Omental fat pad (tissue), 4 donors: ENCODE results near the gene ABLIM3. TPM values are rescaled to one million over a fixed set of nuclear protein-coding genes. Genes with fewer than 3 reads are reported as not detected.

Experiments
- ATAC-seq: fragments of 150-250 bp; one replicate; pipeline ENCODE4 v1.9.1; 2016; ENCODE audit warnings: mild to moderate bottlenecking, moderate library complexity; ENCODE audit not compliant: low FRiP score
- DNase-seq: peaks from one replicate; pipeline ENCODE4 v3.0.0-alpha.2; 2019; ENCODE audit warnings: low spot score
- total RNA-seq, 4 donors: library from RNA; depleted of rRNA; stranded (reverse); fragments of >200 nt; gene quantifications; one replicate each; pipeline ENCODE4 v1.1.0, GENCODE V29; 2016
- TF ChIP-seq, protein P1 (sequence below), 3 donors: fragments of 450-650 bp; IDR thresholded peaks; one replicate each; pipeline ENCODE4 v1.5.1; 2016 to 2017; ENCODE audit warnings: antibody characterized with exemption in 3 of 3, mild to moderate bottlenecking in 3 of 3, moderate library complexity in 2 of 3

ABLIM3 gene
- total RNA-seq, 4 donors from 2014 or later, result 47.8 to 456 (median 104) TPM

DNA sequence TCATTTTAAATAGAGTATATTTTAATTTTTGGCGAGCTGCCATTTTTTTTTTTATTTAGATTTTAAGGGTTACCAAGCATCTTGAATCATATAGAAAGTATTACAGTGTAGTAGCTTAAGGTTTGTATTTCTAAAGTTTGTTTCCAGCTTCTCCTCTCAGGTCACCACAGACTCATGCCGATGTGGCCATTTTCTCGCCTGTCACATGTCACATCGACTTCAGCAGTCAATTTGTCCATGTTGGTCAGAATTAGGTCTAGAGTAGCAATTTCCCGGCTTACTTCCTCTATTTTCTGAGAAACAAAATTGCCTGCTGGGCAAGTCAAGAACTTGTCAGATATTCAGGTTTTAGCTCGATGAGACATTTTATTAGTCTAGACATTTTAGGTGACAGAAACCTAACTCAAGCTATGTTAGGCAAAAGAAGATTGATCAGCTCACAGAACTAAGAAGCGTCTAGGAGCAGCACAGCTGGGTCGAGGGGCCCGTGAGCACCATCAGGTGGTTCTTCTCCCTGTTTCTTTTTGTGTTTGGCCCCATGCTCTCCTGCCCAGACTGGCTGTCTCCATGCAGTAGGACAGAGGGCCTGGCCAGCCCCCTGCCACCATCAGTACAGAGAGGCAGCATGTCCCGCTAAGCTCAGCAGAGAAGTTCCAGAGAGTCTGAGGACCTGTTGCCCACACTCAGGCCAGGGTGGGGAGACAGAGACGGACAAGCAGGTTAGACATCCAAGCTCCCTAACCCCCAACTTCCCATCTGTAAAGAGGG lies 82.0 kb downstream of the ABLIM3 start:
- TF ChIP-seq, protein P1, sequence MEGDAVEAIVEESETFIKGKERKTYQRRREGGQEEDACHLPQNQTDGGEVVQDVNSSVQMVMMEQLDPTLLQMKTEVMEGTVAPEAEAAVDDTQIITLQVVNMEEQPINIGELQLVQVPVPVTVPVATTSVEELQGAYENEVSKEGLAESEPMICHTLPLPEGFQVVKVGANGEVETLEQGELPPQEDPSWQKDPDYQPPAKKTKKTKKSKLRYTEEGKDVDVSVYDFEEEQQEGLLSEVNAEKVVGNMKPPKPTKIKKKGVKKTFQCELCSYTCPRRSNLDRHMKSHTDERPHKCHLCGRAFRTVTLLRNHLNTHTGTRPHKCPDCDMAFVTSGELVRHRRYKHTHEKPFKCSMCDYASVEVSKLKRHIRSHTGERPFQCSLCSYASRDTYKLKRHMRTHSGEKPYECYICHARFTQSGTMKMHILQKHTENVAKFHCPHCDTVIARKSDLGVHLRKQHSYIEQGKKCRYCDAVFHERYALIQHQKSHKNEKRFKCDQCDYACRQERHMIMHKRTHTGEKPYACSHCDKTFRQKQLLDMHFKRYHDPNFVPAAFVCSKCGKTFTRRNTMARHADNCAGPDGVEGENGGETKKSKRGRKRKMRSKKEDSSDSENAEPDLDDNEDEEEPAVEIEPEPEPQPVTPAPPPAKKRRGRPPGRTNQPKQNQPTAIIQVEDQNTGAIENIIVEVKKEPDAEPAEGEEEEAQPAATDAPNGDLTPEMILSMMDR (IDR thresholded peaks at IDR 0.05), result no peak
- ATAC-seq (no peak), DNase-seq (no peak)

DNA sequence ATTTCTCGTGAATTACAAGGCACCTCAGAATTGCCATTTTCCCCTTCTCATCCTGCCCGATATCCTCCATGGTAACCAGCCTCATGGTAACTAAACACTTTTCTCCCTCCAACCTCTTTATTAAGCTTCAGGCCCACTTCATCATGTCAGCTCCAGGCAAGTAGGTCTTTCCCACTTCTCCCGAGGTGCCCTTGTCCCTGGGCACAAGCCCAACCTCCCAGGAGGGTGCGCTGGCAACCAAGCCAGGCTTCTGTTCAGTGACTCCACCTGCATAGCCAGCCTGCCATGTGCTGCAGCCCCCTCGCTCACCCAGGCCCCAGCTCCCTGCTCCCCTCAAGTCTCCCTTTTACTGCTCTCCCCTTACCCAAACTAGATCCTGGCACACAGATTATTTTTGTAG lies 83.0 kb downstream of the ABLIM3 start:
- DNase-seq (no peak), ATAC-seq (no peak)
- TF ChIP-seq, protein P1 (IDR thresholded peaks at IDR 0.05), result no peak

DNA sequence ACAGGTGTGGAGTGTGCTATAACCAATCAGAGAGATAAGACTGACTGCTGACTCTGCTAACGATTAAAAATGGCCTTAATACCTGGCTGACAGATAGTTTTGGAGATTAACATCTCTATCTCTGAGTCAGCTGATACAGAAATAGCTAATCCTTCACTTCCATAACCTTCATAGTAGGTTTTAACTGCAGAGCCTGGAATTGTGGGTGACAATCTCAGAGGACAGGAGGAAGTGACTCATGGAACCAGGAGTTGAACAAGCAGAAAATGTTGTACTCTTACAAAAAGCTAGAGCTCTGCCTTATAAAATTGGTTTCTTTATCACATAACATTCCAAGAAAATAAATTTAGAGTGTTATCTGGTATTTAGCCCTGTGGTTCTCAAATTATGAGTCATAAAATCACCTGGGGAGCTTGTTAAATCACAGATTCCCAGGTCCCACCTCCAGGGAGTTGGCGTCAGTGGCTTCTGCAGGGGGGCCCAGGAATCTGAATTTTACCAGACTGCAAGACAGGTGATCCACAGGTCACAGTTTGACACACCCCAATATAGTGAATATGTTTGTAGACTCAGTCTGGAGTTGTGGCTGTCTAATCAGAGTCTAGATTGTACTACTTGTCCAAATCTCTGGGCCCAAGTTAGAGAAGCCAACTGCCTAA lies 86.0 kb downstream of the ABLIM3 start:
- DNase-seq, result no peak
- ATAC-seq, result no peak
- TF ChIP-seq, protein P1 (IDR thresholded peaks at IDR 0.05), result no peak

DNA sequence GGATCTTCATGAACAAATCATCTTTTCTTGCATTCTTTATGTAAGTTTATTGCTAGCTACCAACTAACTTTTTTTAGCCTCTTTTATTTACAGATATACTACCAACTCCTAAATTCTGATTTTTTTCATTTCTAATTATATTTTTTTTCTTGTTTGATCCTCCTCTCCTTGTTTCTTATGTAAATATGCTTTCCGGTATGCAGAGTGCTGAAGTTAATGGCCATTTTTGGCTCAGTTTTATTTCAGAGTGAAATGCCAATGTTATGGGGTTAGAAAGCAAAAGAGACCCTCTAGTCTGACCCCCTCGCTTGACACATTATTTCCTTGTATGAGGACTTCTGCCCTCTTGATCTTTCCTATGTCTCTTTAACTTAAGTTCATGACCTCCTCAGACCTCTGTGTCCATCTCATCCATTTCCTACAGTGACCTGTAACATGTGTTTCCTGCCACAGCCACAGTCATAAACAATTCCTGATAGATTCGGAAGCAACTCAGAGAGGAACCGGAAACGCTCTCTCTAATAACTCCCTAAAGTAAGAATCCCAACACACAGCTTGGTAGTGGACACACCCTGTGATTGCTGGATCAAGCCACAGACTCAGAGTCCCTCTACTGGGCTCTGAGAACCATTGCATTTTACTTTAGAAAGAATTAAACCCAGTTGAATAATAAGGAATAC lies 87.5 kb downstream of the ABLIM3 start:
- DNase-seq, result no peak
- peak; percentile 97 for ATAC-seq

DNA sequence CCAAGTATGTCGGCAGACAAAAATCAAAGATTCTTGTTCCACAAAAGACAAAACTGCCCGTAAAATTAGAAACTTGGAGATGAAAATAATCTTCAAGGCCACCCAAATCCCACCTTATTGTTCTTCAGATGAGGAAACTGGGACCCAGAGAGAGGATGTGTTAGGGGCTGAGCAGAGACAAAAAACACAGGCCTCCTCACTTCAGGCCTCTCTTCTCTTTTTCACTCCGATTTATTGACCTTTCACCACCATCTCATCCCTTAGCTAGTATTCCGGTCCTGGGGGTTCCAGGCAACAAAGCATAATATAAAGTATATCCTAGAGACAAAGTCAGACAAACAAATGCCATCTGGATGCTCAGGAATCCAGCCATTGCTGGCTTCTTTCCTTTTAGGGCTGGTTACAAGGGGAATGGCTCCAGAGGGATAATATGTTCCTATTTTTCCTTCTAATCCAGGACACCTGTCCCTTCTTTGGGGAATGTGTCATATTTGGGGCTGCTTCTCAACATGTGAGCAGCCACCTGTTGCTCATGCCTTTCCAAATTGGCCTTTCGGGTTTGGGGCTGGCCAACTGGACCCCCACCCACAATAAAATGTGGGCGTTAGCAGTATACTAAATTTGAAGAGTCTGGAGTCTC lies 88.1 kb downstream of the ABLIM3 start:
- ATAC-seq (no peak), DNase-seq (no peak)
- TF ChIP-seq, protein P1 (IDR thresholded peaks at IDR 0.05), result no peak

More for the DNA sequence above, 87.5 kb downstream of the ABLIM3 start:
- TF ChIP-seq, protein P1 (IDR thresholded peaks at IDR 0.05), result peak in 2 of 3 donors; percentile 9 to 47

DNA sequence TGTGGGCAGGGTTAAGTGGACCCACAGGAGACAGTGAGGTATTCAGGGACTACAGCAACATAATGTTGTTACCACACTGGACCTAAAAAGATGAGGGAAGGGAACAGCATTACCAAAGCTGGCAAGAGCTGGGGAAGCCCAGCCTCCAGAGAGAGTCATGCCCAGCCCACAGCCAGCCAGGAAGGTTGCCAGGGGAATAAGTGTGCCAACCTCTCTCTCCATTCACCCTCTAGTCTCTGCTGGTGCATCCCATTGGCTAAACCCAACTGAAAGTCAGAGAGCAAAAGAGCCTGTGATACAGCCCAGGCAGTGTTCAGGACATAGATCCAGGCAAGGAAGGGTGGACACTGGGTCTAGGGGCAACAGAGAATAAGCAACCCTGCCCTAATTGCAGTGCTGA lies 94.5 kb downstream of the ABLIM3 start:
- DNase-seq, result no peak
- TF ChIP-seq, protein P1 (IDR thresholded peaks at IDR 0.05), result no peak
- ATAC-seq, result no peak
